NT2/D1 (cell line): Measurements from ENCODE around the gene GALK2.

ENCODE experiments used
- SUZ12 ChIP-seq: IDR thresholded peaks from 2 replicates; pipeline ENCODE4 v1.6.1; 2011; ENCODE audit not compliant: insufficient read length, insufficient read depth; ENCODE audit errors: extremely low read depth
- YY1 ChIP-seq: IDR thresholded peaks from 2 replicates; pipeline ENCODE4 v1.6.1; 2011; ENCODE audit not compliant: insufficient read length, insufficient read depth
- ZNF274 ChIP-seq: IDR thresholded peaks from 2 replicates; pipeline ENCODE4 v1.6.1; 2011; ENCODE audit warnings: mild to moderate bottlenecking, low read depth, low read length

DNA sequence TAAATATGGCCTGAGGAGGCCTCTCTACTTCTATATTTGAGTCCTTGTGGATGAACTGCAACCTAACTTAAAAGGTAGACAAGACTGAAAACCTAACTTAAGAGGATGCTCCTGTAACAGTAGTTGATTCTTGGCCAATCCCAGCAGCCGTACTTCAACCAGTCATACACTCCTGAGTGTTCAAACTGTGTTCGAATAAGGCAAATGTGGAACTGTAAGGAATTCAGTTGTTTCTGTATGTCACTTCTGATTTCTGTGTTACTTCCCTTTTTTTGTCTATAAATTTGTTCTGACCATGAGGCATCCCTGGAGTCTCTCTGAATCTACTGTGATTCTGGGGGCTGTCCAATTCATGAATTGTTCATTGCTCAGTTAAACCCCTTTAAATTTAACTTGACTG is 20.5 kb downstream of the GALK2 start:
- no peak for TF ChIP-seq SUZ12
- TF ChIP-seq ZNF274, result no peak
- TF ChIP-seq YY1, result no peak
